Lung (tissue), 12 donors: ENCODE data around the gene LCN2. TPM values are rescaled to one million over a fixed set of nuclear protein-coding genes. Genes with fewer than 3 reads are reported as not detected.

Experiments
- ATAC-seq: fragments of 200-7000 bp; cut with Tn5 transposase; one replicate; pipeline ENCODE4 v1.9.1; 2020; ENCODE audit warnings: moderate number of reproducible peaks; ENCODE audit not compliant: insufficient read depth, low FRiP score
- DNase-seq, 3 donors: peaks; one replicate each; pipeline ENCODE4 v3.0.0-alpha.2; 2013 to 2017
- H3K27ac ChIP-seq, 2 donors: one replicate each; pipeline ENCODE4 v1.5.1; 2013; ENCODE audit warnings: mild to moderate bottlenecking in 2 of 2, moderate library complexity in 2 of 2, control low read depth in 1 of 2, inconsistent platforms in 1 of 2, low read depth in 1 of 2, low read length in 1 of 2
- H3K27me3 ChIP-seq, 3 donors: one replicate each; pipeline ENCODE4 v1.5.1; 2013; ENCODE audit warnings: low read length in 2 of 3; ENCODE audit not compliant: control insufficient read depth in 3 of 3, insufficient read depth in 3 of 3
- H3K36me3 ChIP-seq, 4 donors: one replicate each; pipeline ENCODE4 v1.5.1; 2013; ENCODE audit warnings: low read length in 4 of 4, mild to moderate bottlenecking in 1 of 4, moderate library complexity in 1 of 4; ENCODE audit not compliant: control insufficient read depth in 4 of 4, insufficient read depth in 4 of 4
- H3K4me1 ChIP-seq, 5 donors: one replicate each; pipeline ENCODE4 v1.5.1; 2013; ENCODE audit warnings: low read length in 5 of 5, mild to moderate bottlenecking in 2 of 5, moderate library complexity in 1 of 5; ENCODE audit not compliant: control insufficient read depth in 5 of 5, insufficient read depth in 5 of 5
- H3K4me3 ChIP-seq: one replicate; pipeline ENCODE4 v1.5.1; 2013; ENCODE audit warnings: mild to moderate bottlenecking, control low read depth, moderate library complexity
- H3K9ac ChIP-seq, 2 donors: one replicate each; pipeline ENCODE4 v1.5.1; 2013; ENCODE audit warnings: low read length in 2 of 2, control low read depth in 1 of 2; ENCODE audit not compliant: insufficient read depth in 1 of 2
- H3K9me3 ChIP-seq, 4 donors: one replicate each; pipeline ENCODE4 v1.5.1; 2013; ENCODE audit warnings: low read length in 3 of 4, mild to moderate bottlenecking in 1 of 4, moderate library complexity in 1 of 4; ENCODE audit not compliant: control insufficient read depth in 4 of 4, insufficient read depth in 3 of 4
- WGBS, 2 donors: extraction: QIAGEN DNeasy Blood & Tissue Kit; methylation state at CpG; one replicate each; pipeline ENCODE4 v1.1.7; 2013; 5-methylcytosine and 5-hydroxymethylcytosine counted together
- polyA plus RNA-seq, 2 donors: library from polyadenylated mRNA; stranded (reverse); fragments of 200-250 nt; gene quantifications; one replicate each; pipeline ENCODE4 v1.2.1, GENCODE V29; 2013
- total RNA-seq, 2 donors: library from RNA; depleted of rRNA in 1 of 2; stranded (reverse); fragments of >200 nt in 1 of 2; gene quantifications; one replicate each; pipeline ENCODE4 v1.2.1, GENCODE V29; 2014 to 2021
- TF ChIP-seq, protein P1 (sequence below): IDR thresholded peaks from 2 replicates; pipeline ENCODE4 v1.5.1; 2012; ENCODE audit warnings: mild to moderate bottlenecking; ENCODE audit errors: control extremely low read depth, extremely low read depth
- donor health status: control.
- donor health status: control.
- donor health status: Bipolar disorder and iron deficiency.
- donor health status: healthy.
- donor health status: DM: yes; HTN: yes; CAD: no.

LCN2 gene
- total and polyA plus RNA-seq, 4 donors, result 114 to 842 (median 295) TPM

DNA sequence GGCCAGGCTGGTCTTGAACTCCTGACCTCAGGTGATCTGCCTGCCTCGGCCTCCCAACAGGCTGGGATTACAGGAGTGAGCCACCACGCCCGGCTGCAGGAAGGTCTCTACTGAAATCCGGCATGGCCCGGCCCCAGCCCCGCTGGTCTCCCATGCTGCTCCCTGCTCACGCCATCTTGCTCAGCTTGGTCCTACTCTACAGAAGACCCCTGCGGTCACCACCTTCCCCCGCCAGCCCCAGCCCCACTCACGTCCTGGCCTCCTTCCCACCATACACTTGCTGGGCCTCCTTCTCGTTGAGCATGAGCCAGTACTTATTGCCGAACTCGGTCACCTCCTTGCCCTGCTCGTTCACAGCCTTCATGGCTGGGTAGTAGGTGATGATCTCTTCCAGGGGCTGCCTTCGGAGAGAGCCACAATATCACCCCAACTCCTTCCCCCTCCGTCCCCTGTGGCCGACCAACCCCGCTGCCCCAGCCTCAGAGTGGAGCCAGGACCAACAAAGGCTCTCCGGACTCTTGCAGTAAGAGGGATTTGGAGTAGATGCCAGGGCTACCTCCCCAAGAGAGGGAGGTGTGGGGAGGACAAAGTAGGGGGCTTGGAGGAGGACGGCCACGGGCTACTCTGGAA, 25.7 kb upstream of the LCN2 start:
- TF ChIP-seq, protein P1, sequence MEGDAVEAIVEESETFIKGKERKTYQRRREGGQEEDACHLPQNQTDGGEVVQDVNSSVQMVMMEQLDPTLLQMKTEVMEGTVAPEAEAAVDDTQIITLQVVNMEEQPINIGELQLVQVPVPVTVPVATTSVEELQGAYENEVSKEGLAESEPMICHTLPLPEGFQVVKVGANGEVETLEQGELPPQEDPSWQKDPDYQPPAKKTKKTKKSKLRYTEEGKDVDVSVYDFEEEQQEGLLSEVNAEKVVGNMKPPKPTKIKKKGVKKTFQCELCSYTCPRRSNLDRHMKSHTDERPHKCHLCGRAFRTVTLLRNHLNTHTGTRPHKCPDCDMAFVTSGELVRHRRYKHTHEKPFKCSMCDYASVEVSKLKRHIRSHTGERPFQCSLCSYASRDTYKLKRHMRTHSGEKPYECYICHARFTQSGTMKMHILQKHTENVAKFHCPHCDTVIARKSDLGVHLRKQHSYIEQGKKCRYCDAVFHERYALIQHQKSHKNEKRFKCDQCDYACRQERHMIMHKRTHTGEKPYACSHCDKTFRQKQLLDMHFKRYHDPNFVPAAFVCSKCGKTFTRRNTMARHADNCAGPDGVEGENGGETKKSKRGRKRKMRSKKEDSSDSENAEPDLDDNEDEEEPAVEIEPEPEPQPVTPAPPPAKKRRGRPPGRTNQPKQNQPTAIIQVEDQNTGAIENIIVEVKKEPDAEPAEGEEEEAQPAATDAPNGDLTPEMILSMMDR, result no peak
- ATAC-seq (no peak), DNase-seq (no peak)
- Histone ChIP-seq H3K4me3 (no peak overlapping the region), H3K27ac (no peak overlapping the region), H3K27me3 (no peaks in the 10 kb centered on the region), H3K36me3 (peaks cover 0 to 36% (median 3%) of the 10 kb centered on the region in 4 donors), H3K4me1 (peaks cover 0 to 10% (median 4%) of the 10 kb centered on the region in 5 donors), H3K9me3 (no peaks in the 10 kb centered on the region), H3K9ac (no peak overlapping the region)
- WGBS, 2 donors, result 92 to 95% methylated on average over 21 of the region's 21 CpGs

GRCh38 chr9:128124451-128124850, 24.8 kb upstream of the LCN2 start:
- TF ChIP-seq, protein P1, result no peak
- WGBS, 2 donors, result 84 to 91% methylated on average over 8 of the region's 8 CpGs
- no peak overlapping the region for H3K4me3 ChIP-seq

DNA sequence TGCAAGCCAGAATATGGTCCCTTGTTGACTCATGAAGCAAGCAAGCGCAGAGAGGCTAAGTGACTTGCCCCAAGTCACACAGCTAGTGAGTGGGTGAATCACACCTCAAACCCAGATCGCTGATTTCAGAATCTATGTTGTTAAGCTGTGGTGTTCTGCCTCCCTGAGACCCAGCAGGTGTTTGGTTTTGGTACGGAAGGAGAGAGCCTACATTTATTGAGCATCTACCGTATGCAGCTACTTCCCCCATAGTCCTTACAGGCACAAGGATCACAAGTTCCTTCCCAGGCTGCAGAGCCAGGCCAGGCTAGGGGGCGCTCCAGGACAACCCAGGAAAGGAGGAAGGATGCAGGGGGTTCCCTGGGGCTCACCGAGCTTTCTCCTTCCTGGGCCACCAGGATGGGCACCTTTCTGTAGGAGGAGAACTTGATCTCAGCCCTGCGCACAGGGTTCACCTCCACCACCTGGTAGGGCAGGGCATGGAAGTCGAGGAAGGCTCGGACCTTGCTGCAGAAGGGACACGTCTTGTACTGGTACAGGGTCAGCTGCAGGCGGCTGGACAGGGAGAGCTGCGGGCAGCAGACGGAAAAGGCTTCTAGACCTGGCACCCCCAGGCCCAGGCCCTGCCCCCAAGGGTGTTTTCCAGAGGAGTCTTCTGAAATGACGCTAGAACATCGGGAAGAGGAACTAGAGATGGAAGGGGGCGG, 24.2 kb upstream of the LCN2 start:
- H3K9me3 ChIP-seq, result no peaks in the 10 kb centered on the region
- no peak overlapping the region for H3K4me3 ChIP-seq
- H3K9ac ChIP-seq, result no peak overlapping the region
- no peaks in the 10 kb centered on the region for H3K27me3 ChIP-seq
- peak overlapping the region in 1 of 2 donors; percentile 13 for H3K27ac ChIP-seq
- peaks cover 0 to 15% (median 9%) of the 10 kb centered on the region in 5 donors for H3K4me1 ChIP-seq
- ATAC-seq (no peak), DNase-seq (peak; percentile 53 to 64 (median 64))
- peaks cover 0 to 34% (median 3%) of the 10 kb centered on the region in 4 donors for H3K36me3 ChIP-seq
- TF ChIP-seq, protein P1, result peak; percentile 23
- WGBS, 2 donors, result 66 to 70% methylated on average over 16 of the region's 16 CpGs

More at GRCh38 chr9:128124451-128124850, 24.8 kb upstream of the LCN2 start:
- Histone ChIP-seq H3K9me3 (no peaks in the 10 kb centered on the region), H3K27ac (no peak overlapping the region), H3K36me3 (peaks cover 0 to 36% (median 3%) of the 10 kb centered on the region in 4 donors), H3K9ac (no peak overlapping the region), H3K27me3 (no peaks in the 10 kb centered on the region), H3K4me1 (peaks cover 0 to 15% (median 9%) of the 10 kb centered on the region in 5 donors)
- DNase-seq (no peak), ATAC-seq (no peak)
